Measurements from ENCODE around the gene HRK.

DNA sequence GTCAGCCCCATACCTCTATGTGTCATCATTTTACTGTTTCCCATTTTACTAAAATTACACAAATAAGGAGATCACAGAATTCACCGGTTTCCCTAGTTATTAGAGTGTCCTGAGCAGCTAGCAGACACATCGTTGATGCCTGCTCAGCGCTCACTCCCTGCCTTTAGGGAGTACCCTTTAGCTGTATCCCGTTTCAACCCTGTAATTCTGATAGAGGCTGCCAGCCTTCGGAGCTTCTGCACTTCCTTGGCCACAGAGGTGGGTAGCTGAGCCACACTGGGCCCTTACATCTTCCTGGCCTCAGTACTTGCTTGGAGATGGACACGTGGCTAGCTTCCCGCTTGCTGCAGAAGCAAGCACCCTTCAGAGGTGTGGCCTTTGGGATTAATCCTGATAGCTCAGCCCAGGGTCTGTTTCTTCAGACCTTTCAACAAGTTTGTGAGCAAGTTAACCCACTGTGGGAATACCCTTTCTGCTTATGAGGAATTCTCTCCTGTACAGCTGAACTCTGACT is 15.2 kb upstream of the HRK start:
- TF ChIP-seq, protein P1, sequence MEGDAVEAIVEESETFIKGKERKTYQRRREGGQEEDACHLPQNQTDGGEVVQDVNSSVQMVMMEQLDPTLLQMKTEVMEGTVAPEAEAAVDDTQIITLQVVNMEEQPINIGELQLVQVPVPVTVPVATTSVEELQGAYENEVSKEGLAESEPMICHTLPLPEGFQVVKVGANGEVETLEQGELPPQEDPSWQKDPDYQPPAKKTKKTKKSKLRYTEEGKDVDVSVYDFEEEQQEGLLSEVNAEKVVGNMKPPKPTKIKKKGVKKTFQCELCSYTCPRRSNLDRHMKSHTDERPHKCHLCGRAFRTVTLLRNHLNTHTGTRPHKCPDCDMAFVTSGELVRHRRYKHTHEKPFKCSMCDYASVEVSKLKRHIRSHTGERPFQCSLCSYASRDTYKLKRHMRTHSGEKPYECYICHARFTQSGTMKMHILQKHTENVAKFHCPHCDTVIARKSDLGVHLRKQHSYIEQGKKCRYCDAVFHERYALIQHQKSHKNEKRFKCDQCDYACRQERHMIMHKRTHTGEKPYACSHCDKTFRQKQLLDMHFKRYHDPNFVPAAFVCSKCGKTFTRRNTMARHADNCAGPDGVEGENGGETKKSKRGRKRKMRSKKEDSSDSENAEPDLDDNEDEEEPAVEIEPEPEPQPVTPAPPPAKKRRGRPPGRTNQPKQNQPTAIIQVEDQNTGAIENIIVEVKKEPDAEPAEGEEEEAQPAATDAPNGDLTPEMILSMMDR (IDR thresholded peaks at IDR 0.05) = no peak
- no peak for TF ChIP-seq POLR2A (IDR thresholded peaks at IDR 0.05; ENCODE audit: low read depth)
